ENCODE results near the gene MYH9.

GRCh38 chr22:36367479-36367878, 20.3 kb downstream of the MYH9 start:
- no peak for TF ChIP-seq CTCF (conservative IDR thresholded peaks at IDR 0.05)
- no peak for TF ChIP-seq ZFX (IDR thresholded peaks at IDR 0.05)
